ENCODE results near the gene SKA2.
"Not testable (repeated sequence)": the region's sequence is repeated elsewhere in the genome, so short reads cannot be mapped to it uniquely, and the experiment has no call there.

Gene SKA2

GRCh38 chr17:59152925-59153324 is 2.1 kb downstream of the SKA2 start:
- DNase-seq (ENCODE audit: low spot score) = no peak

DNA sequence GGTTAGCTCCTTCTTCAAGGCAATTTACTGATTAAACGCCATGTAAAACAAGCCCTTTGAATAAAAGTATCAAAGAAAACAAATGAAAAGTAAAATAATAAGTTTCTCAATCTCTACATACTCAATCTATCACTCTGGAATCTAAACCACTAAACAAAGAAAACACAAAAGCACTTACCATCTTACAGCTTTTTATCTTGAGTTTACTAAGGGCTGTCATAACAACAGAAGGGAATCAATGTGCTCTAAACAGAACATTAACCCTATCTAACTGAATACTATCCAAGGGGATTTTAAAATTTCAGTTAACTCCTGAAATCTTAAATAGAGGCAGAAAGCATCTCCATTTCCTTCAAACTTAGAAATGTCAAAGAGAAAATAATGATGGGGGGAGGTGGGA is 3.4 kb downstream of the SKA2 start:
- DNase-seq (ENCODE audit: low spot score) = no peak

DNA sequence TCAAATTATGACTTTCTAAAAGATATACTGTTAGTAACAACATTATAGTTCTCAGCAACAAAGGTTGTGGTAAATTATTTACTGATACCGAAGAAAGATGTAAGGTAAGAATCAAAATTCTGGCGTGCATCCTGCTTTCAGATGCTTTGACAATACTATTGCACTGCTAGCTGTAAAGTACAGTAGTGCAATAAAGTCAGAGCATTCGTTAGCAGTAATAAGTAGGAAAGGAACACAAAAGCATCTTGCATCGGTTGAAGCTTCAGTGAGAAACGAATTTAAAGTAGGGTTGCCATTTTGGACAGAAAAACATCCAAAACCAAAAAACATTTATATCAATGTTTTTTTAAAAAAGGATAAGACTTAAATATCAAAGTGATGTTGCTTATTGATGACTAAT is 4.0 kb downstream of the SKA2 start:
- DNase-seq (ENCODE audit: low spot score) = no peak

DNA sequence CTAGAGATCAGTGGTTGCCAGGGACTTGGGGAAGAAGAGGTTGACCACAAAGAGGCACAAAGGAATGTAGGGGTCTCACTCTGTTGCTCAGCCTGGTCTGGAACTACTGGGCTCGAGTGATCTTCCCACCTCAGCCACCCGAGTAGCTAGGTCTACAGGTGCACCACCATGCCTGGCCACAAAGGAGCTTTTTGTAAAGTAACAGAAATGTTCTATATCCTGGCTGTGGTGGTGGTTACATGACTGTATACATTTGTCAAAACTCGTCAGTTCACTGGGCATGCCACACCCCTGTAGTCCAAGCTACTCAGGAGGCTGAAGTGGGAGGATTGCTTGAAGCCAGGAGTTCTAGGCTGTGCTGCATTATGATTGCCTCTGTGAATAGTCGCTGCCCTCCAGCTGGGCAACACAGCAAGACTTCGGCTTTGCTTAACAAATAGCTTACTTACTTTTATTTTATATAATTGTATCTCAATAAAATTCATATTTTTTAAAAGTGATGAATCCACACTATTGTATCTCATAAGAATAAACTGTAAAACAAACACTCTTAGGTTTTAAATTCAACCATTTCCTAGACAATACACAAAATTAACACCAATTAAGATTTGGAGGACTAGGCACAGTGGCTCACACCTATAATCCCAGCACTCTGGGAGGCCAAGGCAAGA is 5.0 kb downstream of the SKA2 start:
- DNase-seq (ENCODE audit: low spot score) = no peak

- DNase-seq (ENCODE audit: low spot score) = no peak
Observed at GRCh38 chr17:59149051-59149450, 5.9 kb downstream of the SKA2 start.

DNA sequence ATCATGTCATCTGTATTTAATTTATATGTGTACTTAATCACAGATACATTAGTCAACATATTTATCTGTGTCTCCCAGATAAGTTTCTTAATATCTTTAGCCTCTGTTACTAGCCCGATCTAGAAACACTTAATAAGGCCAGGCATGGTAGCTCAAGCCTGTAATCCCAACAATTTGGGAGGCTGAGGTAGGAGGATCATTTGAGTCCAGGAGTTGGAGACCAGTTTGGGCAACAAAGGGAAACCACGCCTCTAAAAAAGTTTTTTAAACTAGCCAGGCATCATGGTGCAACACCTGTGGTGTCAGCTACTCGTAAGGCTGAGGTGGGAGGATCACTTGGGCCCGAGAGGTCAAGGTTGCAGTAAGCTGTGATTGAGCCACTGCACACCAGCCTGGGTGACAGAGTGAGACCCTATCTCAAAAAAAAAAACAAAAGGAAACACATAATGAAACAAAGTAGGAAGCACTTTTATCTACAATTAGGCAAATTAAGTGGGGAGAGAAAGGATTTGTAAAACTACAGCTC is 9.4 kb downstream of the SKA2 start:
- no peak for DNase-seq (ENCODE audit: low spot score)

GRCh38 chr17:59141860-59142259 is 13.1 kb downstream of the SKA2 start:
- no peak for DNase-seq (ENCODE audit: low spot score)

GRCh38 chr17:59139939-59140338 is 15.0 kb downstream of the SKA2 start:
- DNase-seq (ENCODE audit: low spot score) = no peak

DNA sequence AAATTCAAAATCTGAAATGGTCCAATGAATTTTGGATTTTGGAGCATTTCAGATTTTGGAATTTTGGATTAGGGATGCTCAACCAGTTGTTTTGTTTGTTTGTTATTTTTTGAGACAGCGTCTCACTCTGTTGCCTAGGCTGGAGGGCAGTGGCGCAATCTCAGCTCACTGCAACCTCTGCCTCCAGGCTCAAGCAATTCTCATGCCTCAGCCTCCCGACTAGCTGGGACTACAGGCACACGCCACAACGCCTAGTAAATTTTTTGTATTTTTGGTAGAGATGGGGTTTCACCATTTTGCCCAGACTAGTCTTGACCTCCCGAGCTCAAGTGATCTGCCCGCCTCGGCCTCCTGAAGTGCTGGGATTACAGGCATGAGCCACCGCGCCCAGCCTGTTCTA is 16.6 kb downstream of the SKA2 start:
- not testable (repeated sequence) for DNase-seq (ENCODE audit: low spot score)

- DNase-seq (ENCODE audit: low spot score) = no peak
Observed at GRCh38 chr17:59131131-59131530, 23.9 kb downstream of the SKA2 start.

DNA sequence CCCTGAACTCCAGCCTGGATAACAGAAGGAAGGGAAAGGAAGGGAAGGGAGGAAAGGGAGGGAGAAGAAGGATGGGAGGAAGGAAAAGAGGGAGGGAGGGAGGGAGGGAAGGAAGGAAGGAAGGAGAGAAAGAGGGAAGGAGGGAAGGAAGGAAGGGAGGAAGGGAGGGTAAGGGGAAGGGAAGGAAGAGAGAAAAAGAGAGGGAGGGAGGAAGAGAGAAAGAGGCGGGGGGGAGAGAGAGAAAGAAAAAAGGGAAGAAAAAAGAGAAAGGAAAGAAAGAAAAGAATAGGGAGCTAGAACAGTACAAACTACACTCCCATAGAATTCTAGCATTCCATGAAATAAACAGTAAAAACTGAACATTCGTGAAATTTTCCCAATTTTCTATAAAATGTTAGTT is 25.2 kb downstream of the SKA2 start:
- DNase-seq (ENCODE audit: low spot score) = no peak

GRCh38 chr17:59126809-59127417 is 28.1 kb downstream of the SKA2 start:
- no peak for DNase-seq (ENCODE audit: low spot score)

DNA sequence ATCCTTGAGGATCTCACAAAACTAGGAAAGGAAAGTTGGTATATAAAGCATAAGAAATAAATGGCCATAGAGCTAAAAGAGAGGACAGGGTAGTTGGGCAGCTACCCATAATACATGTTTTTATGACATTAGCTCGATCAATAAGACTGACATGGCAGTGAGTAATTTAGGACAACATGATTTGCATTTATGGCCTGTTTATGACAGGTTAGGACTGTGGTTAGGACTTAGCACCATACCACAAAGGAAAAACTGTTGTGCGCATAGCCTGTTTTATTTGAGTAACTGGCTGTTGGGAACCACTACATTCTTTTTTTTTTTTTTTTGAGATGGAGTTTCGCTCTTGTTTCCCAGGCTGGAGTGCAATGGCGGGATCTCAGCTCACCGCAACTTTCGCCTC is 30.3 kb downstream of the SKA2 start:
- no peak for DNase-seq (ENCODE audit: low spot score)

- DNase-seq (ENCODE audit: low spot score) = no peak
Observed at GRCh38 chr17:59121901-59122480, 33.0 kb downstream of the SKA2 start.

- DNase-seq (ENCODE audit: low spot score) = no peak
Observed at GRCh38 chr17:59115474-59115873, 39.5 kb downstream of the SKA2 start.

GRCh38 chr17:59111539-59111938 is 43.4 kb downstream of the SKA2 start:
- DNase-seq (ENCODE audit: low spot score) = no peak

DNA sequence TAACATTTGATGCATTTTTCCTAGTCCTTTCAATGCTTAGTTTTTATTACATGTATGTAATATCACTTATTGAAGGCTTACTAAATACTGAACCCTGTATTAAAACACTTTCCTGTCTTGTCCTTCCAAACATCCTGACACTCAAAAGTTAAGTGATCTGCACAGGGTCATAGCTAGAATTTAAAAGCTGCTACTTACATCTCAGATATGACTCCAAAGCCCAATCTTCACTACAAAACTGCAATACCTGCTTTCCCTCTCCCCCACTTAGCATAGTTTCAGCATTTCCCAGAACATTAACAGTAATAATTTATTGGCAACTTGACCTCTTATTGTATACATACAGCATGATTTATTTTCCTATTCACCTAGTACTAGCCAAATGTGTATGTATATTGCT is 44.0 kb downstream of the SKA2 start:
- DNase-seq (ENCODE audit: low spot score) = no peak

DNA sequence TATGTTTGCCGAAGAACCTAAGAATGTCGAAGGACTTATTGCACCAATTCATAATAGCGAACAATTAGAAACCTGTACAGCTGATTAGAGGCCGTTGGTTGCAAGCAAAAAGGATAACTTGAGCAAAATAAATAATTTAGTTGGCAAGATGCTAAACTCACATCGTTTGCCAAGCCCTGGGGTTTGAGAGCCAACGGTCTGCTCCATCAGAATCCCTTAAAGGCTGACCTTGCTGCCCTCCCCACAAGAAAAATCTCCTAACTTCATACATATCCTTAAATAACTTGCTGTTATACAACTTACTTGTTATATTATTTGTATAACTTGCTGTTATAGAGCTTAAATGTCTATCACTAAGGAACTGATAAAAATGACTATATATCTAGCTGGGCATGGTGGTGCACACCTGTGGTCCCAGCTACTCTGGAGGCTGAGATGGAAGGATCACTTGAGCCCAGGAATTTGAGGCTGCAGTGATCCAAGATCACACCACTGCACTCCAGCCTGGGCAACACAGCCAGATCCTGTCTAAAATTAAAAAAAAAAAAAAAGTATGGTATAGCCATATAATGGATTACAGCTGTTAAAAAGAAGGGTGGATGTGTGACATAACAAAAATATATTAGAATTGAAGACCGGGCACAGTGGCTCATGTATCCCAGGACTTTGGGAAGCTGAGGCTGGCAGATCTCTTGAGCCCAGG is 46.4 kb downstream of the SKA2 start:
- no peak for DNase-seq (ENCODE audit: low spot score)

DNA sequence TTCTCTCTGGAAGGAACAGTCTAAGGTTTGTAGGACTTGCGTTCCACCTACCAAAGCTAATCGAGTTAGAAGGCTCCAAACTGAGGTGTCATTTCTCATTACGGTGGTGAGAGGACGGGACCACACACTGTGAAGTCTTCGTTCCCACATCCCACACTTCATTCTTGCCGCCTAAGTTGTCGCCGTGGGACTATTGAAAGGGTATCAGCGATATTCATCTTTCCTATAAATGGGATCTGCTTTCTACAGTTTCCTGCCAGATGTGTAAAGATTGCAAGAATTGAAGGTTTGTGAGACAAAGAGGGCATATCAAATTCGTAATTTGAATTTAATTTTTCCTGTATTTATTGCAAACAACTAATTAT is 47.7 kb downstream of the SKA2 start:
- no peak for DNase-seq (ENCODE audit: low spot score)

DNA sequence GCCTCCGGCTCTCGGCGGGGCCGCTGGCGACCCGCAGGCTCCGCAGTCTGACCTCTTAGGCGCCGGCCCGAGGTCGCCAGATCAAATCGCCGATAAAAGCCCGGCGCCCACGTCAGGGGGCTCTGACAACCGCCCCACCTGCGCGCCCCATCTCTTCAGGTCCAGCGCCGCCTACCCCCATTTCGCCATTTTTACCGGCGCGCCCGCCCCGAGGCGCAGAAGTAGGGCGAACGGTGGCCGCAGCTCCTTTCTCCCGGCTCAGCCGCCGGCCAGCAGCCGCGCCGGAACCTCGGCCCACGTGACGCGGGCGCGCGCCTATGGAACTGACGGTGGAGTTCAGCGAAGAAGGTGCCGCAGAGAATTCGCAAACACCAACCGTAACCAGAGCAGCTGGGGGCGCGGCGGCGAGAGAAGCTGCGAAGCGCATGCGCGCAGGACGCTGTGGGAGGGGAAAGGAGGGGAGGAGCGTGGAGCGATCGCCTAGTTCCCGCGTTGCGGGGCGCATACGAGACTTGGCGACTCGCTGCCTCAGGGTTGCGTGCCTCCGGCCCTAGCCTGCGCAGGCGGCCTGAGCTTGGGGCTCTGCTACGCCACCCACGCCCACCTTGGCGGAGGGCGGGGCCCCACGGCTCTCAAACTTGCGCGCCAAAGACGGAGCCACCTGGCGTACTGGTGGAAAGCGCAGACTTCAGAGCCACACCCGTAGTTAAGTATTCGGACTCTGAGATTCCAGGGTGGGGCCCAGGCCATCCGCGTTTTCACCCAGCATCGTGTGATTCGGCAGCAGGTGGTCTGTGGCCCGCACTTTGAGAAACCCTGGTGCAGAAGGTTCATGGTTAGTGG is 48.3 kb downstream of the SKA2 start, which contains the start of gene TRIM37:
Gene TRIM37 (minus strand): TSS at position 418 of the 843 bp plus-strand sequence. CDS start 419 bp downstream, outside the sequence.
- peak; percentile 99 for DNase-seq (ENCODE audit: low spot score)

DNA sequence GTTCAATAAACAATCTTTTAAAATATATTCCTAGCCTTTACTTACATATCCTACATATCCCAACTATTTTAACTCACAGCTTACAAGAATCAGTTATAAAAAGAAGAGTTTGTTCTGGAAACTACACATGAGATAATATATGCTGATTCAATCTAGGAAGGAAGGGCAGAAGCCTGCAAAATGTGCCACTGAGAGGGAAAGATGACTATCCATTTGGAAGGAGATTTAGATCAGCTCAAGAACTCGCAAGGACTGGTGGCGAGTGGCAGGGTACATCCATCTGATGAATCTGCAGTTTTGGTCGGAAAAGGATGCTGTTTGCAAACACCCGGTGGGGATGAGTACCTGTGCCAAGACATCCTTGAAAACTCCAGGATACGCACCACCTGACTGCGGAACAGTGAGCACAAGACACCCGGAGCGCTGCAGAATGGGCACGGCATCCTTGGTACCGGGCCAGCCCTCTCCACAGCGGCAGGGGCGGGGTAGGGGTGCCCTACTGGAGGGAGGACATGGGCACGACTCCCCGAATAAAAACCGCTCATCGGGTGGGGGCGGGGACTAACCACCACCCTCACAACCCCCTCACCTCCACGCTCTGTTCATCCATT is 49.0 kb downstream of the SKA2 start:
- DNase-seq (ENCODE audit: low spot score) = no peak

Measured in SK-N-DZ (cell line).